GM12878 (cell line): Measurements from ENCODE around the gene FCRLA. TPM values are rescaled to one million over a fixed set of nuclear protein-coding genes. Genes with fewer than 3 reads are reported as not detected.

Experiments
- ATAC-seq: fragments of 200-7000 bp; cut with Tn5 transposase; 3 replicates; pipeline ENCODE4 v1.9.1; 2020; ENCODE audit warnings: mild to moderate bottlenecking, moderate library complexity
- BruUV-seq: library from RNA; stranded (reverse); fragments of 400-500 nt; replicated peaks from 2 replicates; lab custom pipeline; 2021; lab: Mats Ljungman, UMichigan
- CTCF ChIA-PET: fragments of 300-600 bp; sonication (Branson Sonifier 250); formaldehyde crosslinking; extraction: SDS; loops from one replicate; lab custom pipeline; 2021; ENCODE audit warnings: inconsistent platforms; lab: Yijun Ruan, JAX
- POLR2A ChIA-PET: fragments of 350-600 bp; formaldehyde crosslinking; extraction: SDS; loops from one replicate; lab custom pipeline; 2021; ENCODE audit warnings: inconsistent platforms; lab: Charles Lee
- RAD21 ChIA-PET: fragments of 300-600 bp; sonication (Branson Sonifier 250); formaldehyde crosslinking; loops from one replicate; lab custom pipeline; 2023; ENCODE audit warnings: antibody characterized with exemption; ENCODE audit not compliant: unreplicated experiment; lab: Charles Lee
- SMC1A ChIA-PET: fragments of 300-600 bp; sonication (Branson Sonifier 250); formaldehyde crosslinking; loops from one replicate; lab custom pipeline; 2023; ENCODE audit not compliant: unreplicated experiment, uncharacterized antibody; lab: Charles Lee
- DNase-seq: peaks from one replicate; pipeline ENCODE4 v3.0.0-alpha.2; 2011; ENCODE audit warnings: low read depth, low spot score
- FAIRE-seq: peaks from 3 replicates; lab custom pipeline; 2011; peaks lifted over from hg19 to GRCh38; lab: Jason Lieb, UNC
- H2AFZ ChIP-seq: 2 replicates; pipeline ENCODE4 v1.6.0; 2011; ENCODE audit warnings: low read depth, low read length, control low read depth; ENCODE audit not compliant: control insufficient read depth
- H3K27ac ChIP-seq: 2 replicates; pipeline ENCODE4 v1.5.1; 2011; ENCODE audit warnings: control low read depth; ENCODE audit not compliant: control insufficient read depth, insufficient read depth
- H3K27me3 ChIP-seq, 2 experiments: replicated peaks in 1 of 2; 2 replicates each; pipeline versions ENCODE4 v1.6.0 to v1.6.1; 2011; ENCODE audit warnings: low read length in 1 of 2; ENCODE audit not compliant: control insufficient read depth in 2 of 2, insufficient read depth in 2 of 2
- H3K36me3 ChIP-seq, 2 experiments: 2 replicates each; pipeline ENCODE4 v1.5.1; 2011; ENCODE audit warnings: low read length in 1 of 2; ENCODE audit not compliant: control insufficient read depth in 2 of 2, insufficient read depth in 2 of 2
- H3K4me1 ChIP-seq: 2 replicates; pipeline ENCODE4 v1.6.1; 2011; ENCODE audit warnings: mild to moderate bottlenecking, low read length, moderate library complexity, mixed read lengths; ENCODE audit not compliant: control insufficient read depth, insufficient read depth
- H3K4me2 ChIP-seq: 2 replicates; pipeline ENCODE4 v1.6.0; 2011; ENCODE audit warnings: control low read depth; ENCODE audit not compliant: control insufficient read depth, insufficient read depth
- H3K4me3 ChIP-seq: fragments of 200-600 bp; sonication (generic); 2 replicates; pipeline ENCODE4 v1.5.1; 2016
- H3K79me2 ChIP-seq: 2 replicates; pipeline ENCODE4 v1.6.0; 2011; ENCODE audit warnings: low read length; ENCODE audit not compliant: control insufficient read depth, insufficient read depth
- H3K9ac ChIP-seq: 2 replicates; pipeline ENCODE4 v1.8.0; 2011; ENCODE audit warnings: low read length, control low read depth, mixed read lengths; ENCODE audit not compliant: control insufficient read depth, insufficient read depth
- H3K9me3 ChIP-seq: replicated peaks from 3 replicates; pipeline ENCODE4 v1.5.1; 2011; ENCODE audit warnings: mild to moderate bottlenecking, low read length; ENCODE audit not compliant: control insufficient read depth, insufficient read depth
- H4K20me1 ChIP-seq: 2 replicates; pipeline ENCODE4 v1.6.0; 2011; ENCODE audit not compliant: control insufficient read depth, insufficient read depth
- ATF7 ChIP-seq: fragments of 450-650 bp; IDR thresholded peaks from 2 replicates; pipeline ENCODE4 v1.6.1; 2016; ENCODE audit warnings: low read depth, mild to moderate bottlenecking
- EED ChIP-seq: sonication (generic); IDR thresholded peaks from 2 replicates; pipeline ENCODE4 v1.6.1; 2016; ENCODE audit warnings: antibody characterized with exemption, low read depth
- EGR1 ChIP-seq, 2 experiments: IDR thresholded peaks; 1 replicate in 1 of 2; 2 replicates in 1 of 2; pipeline ENCODE4 v1.6.1; 2011 to 2012; ENCODE audit warnings: low read depth in 2 of 2, low read length in 2 of 2, borderline replicate concordance in 1 of 2, mild to moderate bottlenecking in 1 of 2, moderate library complexity in 1 of 2
- EP300 ChIP-seq, 2 experiments: fragments of 150-350 bp in 1 of 2; IDR thresholded peaks; 2 replicates each; pipeline ENCODE4 v1.6.1; 2011 to 2012; ENCODE audit warnings: low read depth in 2 of 2, low read length in 2 of 2, borderline replicate concordance in 1 of 2, improper control_type of control experiment in 1 of 2, inconsistent platforms in 1 of 2; ENCODE audit not compliant: control insufficient read depth in 1 of 2
- HCFC1 ChIP-seq: fragments of 150-350 bp; IDR thresholded peaks from 2 replicates; pipeline ENCODE4 v1.6.1; 2014; ENCODE audit warnings: low read length
- MXI1 ChIP-seq: fragments of 150-350 bp; IDR thresholded peaks from 2 replicates; pipeline ENCODE4 v1.6.1; 2011; ENCODE audit warnings: low read depth, mild to moderate bottlenecking, inconsistent platforms, low read length, improper control_type of control experiment
- PBX3 ChIP-seq: IDR thresholded peaks from 2 replicates; pipeline ENCODE4 v1.6.1; 2011; ENCODE audit warnings: mild to moderate bottlenecking, low read depth, low read length, moderate library complexity; ENCODE audit not compliant: insufficient replicate concordance
- RUNX3 ChIP-seq: IDR thresholded peaks from 2 replicates; pipeline ENCODE4 v1.6.1; 2012; ENCODE audit warnings: low read length, inconsistent platforms
- STAT1 ChIP-seq: fragments of 450-650 bp; conservative IDR thresholded peaks from 2 replicates; pipeline ENCODE4 v1.6.1; 2014; ENCODE audit warnings: antibody characterized with exemption, mild to moderate bottlenecking
- WGBS: methylation state at CpG from one replicate; pipeline ENCODE4 v1.1.6; 2016; ENCODE audit warnings: low lambda C conversion rate; ENCODE audit not compliant: insufficient replicate concordance, insufficient coverage; ENCODE audit errors: missing lambda C conversion rate; 5-methylcytosine and 5-hydroxymethylcytosine counted together
- in situ Hi-C: fragments of 300-500 bp; cut with MboI; formaldehyde crosslinking; loops from 9 replicates; pipeline ENCODE4 v1.14.3; 2018; ENCODE audit warnings: mixed read lengths
- intact Hi-C: fragments of 100-400 bp; cut with micrococcal nuclease; formaldehyde crosslinking; loops from one replicate; pipeline ENCODE4 v1.14.2; 2022; ENCODE audit not compliant: unreplicated experiment
- polyA plus RNA-seq, 11 experiments: library from polyadenylated mRNA; depleted of rRNA in 4 of 11; unstranded in 6 of 11; stranded (reverse) in 5 of 11; fragments of >200 nt; fragmentation: Nextera tagmentation in 4 of 11; fragmentation: Illumina TruSeq in 1 of 11; extraction: Ambion mirVana in 4 of 11; extraction: Trizol in 1 of 11; gene quantifications; 1 replicate in 1 of 11; 2 replicates in 10 of 11; pipeline versions ENCODE4 v1.2.1 to v1.2.3, GENCODE V29; 2011 to 2016; ENCODE audit warnings: inconsistent platforms in 2 of 11, missing spikeins in 2 of 11, low read depth in 1 of 11
- total RNA-seq, 4 experiments: library from RNA; depleted of rRNA in 3 of 4; stranded (reverse); fragments of >200 nt in 3 of 4; fragmentation: Illumina TruSeq in 1 of 4; extraction: Trizol in 1 of 4; gene quantifications; 2 replicates each; pipeline versions ENCODE4 v1.2.1 to v1.2.3, GENCODE V29; 2013 to 2021
- TF ChIP-seq, protein P1 (sequence below): fragments of 450-650 bp; conservative IDR thresholded peaks from 2 replicates; pipeline ENCODE4 v1.6.1; 2017; ENCODE audit warnings: mild to moderate bottlenecking, moderate library complexity
- TF ChIP-seq, protein P2 (sequence below): fragments of 450-650 bp; IDR thresholded peaks from 2 replicates; pipeline ENCODE4 v1.6.1; 2017; ENCODE audit warnings: mild to moderate bottlenecking, moderate library complexity

The FCRLA gene
- total and polyA plus RNA-seq, 10 of the 15 experiments (the other 5 are each of a cell fraction or from before 2014, with no cell fraction given): 130 to 714 (median 374) TPM

- TF ChIP-seq, protein P1, sequence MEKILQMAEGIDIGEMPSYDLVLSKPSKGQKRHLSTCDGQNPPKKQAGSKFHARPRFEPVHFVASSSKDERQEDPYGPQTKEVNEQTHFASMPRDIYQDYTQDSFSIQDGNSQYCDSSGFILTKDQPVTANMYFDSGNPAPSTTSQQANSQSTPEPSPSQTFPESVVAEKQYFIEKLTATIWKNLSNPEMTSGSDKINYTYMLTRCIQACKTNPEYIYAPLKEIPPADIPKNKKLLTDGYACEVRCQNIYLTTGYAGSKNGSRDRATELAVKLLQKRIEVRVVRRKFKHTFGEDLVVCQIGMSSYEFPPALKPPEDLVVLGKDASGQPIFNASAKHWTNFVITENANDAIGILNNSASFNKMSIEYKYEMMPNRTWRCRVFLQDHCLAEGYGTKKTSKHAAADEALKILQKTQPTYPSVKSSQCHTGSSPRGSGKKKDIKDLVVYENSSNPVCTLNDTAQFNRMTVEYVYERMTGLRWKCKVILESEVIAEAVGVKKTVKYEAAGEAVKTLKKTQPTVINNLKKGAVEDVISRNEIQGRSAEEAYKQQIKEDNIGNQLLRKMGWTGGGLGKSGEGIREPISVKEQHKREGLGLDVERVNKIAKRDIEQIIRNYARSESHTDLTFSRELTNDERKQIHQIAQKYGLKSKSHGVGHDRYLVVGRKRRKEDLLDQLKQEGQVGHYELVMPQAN: peak; percentile 67
- TF ChIP-seq STAT1: 0 out of 2 replicates have a peak, but pooled peaks have one; percentile 57
Measured at GRCh38 chr1:161726473-161727255, 19.6 kb downstream of the FCRLA start (continued).

DNA sequence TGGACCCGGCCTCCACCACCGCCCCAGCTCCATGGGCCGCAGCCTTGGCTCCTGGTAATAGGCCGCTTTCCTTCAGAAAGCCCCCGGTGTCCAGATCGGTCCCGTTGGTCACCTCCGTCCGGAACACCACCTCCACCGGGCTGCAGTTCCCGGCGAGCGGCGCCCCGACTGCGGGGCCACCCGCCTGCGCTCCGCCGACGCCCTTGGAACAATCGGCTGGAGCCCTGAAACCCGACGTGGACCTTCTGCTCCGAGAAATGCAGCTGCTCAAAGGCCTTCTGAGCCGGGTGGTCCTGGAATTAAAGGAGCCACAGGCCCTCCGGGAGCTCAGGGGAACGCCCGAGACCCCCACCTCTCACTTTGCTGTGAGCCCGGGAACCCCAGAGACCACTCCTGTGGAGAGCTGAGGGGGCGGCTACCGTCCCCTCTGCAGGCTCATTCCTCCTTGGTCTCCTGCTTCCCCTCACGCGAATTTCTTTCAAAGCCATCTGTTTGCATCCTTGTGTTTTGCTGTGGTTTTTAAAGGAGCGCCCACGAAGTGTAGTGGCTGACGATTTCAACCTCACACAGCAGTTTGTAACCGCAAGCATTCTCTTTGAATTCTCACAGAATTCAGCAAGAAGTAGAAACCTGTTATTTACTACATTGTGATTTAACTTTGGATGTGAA is 20.4 kb downstream of the FCRLA start:
- BruUV-seq: TSS peak; percentile 95
- no peaks in the 10 kb centered on the region for H3K36me3 ChIP-seq
- H3K9me3 ChIP-seq: no peaks in the 10 kb centered on the region
- peak overlapping the region; percentile 2 for H2AFZ ChIP-seq
- ChIA-PET SMC1A (interaction anchor here (0.9 to 6.4 kb wide), 4 partner anchors 10 to 20 kb away, joined by 4 to 84 read pairs (median 33); partner anchors contain the start of gene FCRLA), RAD21 (interaction anchor here (1.0 to 6.1 kb wide), 3 partner anchors 11 to 22 kb away, joined by 4 to 85 read pairs (median 32); partner anchors contain the start of gene FCRLA), POLR2A (interaction anchor here (0.9 to 4.6 kb wide), 5 partner anchors 9 to 20 kb away, joined by 3 to 34 read pairs (median 4); partner anchors contain the start of gene FCRLA), CTCF (interaction anchor here (0.8 to 5.8 kb wide), 5 partner anchors 12 to 327 kb away, joined by 3 to 86 read pairs (median 5); no protein-coding TSS in a partner anchor)
- H3K4me1 ChIP-seq: peaks cover 37% of the 10 kb centered on the region
- peak overlapping the region; percentile 89 for H3K4me2 ChIP-seq
- in situ Hi-C loops: no loop called here
- peak overlapping the region; percentile 85 for H3K9ac ChIP-seq
- H3K27me3 ChIP-seq: no peaks in the 10 kb centered on the region
- FAIRE-seq (no peak), DNase-seq (no peak), ATAC-seq (peak; percentile 9)
- under 1% methylated on average over 38 of the region's 38 CpGs for WGBS
- H3K79me2 ChIP-seq: peaks cover 12% of the 10 kb centered on the region
- no peaks in the 10 kb centered on the region for H4K20me1 ChIP-seq
- intact Hi-C loops: loop anchor here (2.0 kb wide), 1 partner anchor 21 kb away; the partner anchor contains the start of gene FCRLA
- peak overlapping the region; percentile 84 for H3K27ac ChIP-seq
- H3K4me3 ChIP-seq: peak overlapping the region; percentile 92
- 0 out of 3 replicates have a peak, but pooled peaks of 1 of the 2 experiments have one; percentile 14 for TF ChIP-seq EGR1 (IDR thresholded peaks at IDR 0.05; ENCODE audit: borderline replicate concordance in 1 of 2, low read depth in 2 of 2, low read length in 2 of 2)
- TF ChIP-seq EP300 (IDR thresholded peaks at IDR 0.05; ENCODE audit: borderline replicate concordance in 1 of 2, control insufficient read depth in 1 of 2, low read depth in 2 of 2, low read length in 2 of 2): peak in 1 of 2 experiments; percentile 69; a peak in 2 of 4 replicates
- peak; percentile 34; the same call in 1 of the 2 replicates for TF ChIP-seq EED
- no peak for TF ChIP-seq HCFC1
- peak; percentile 98 for TF ChIP-seq RUNX3
- TF ChIP-seq MXI1: peak; percentile 76
- TF ChIP-seq ATF7: no peak
- TF ChIP-seq PBX3: no peak
- TF ChIP-seq, protein P2, sequence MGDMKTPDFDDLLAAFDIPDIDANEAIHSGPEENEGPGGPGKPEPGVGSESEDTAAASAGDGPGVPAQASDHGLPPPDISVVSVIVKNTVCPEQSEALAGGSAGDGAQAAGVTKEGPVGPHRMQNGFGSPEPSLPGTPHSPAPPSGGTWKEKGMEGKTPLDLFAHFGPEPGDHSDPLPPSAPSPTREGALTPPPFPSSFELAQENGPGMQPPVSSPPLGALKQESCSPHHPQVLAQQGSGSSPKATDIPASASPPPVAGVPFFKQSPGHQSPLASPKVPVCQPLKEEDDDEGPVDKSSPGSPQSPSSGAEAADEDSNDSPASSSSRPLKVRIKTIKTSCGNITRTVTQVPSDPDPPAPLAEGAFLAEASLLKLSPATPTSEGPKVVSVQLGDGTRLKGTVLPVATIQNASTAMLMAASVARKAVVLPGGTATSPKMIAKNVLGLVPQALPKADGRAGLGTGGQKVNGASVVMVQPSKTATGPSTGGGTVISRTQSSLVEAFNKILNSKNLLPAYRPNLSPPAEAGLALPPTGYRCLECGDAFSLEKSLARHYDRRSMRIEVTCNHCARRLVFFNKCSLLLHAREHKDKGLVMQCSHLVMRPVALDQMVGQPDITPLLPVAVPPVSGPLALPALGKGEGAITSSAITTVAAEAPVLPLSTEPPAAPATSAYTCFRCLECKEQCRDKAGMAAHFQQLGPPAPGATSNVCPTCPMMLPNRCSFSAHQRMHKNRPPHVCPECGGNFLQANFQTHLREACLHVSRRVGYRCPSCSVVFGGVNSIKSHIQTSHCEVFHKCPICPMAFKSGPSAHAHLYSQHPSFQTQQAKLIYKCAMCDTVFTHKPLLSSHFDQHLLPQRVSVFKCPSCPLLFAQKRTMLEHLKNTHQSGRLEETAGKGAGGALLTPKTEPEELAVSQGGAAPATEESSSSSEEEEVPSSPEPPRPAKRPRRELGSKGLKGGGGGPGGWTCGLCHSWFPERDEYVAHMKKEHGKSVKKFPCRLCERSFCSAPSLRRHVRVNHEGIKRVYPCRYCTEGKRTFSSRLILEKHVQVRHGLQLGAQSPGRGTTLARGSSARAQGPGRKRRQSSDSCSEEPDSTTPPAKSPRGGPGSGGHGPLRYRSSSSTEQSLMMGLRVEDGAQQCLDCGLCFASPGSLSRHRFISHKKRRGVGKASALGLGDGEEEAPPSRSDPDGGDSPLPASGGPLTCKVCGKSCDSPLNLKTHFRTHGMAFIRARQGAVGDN: peak; percentile 22
